Type B pancreatic cell (in vitro differentiated cells): ENCODE results near the gene TIAM2. TPM values are rescaled to one million over a fixed set of nuclear protein-coding genes. Genes with fewer than 3 reads are reported as not detected.

Experiments
- DNase-seq: peaks from one replicate; pipeline ENCODE4 v3.0.0; 2021; ENCODE audit warnings: mixed read lengths; ENCODE audit not compliant: unreplicated experiment; ENCODE audit errors: extremely low spot score
- H3K27ac Mint-ChIP-seq: 2 replicates; pipeline ENCODE4 v1.8.0; 2021; ENCODE audit warnings: mild to moderate bottlenecking, mixed read lengths
- H3K27me3 Mint-ChIP-seq: 2 replicates; pipeline ENCODE4 v1.8.0; 2021; ENCODE audit warnings: mixed read lengths
- H3K36me3 Mint-ChIP-seq: 2 replicates; pipeline ENCODE4 v1.8.0; 2021; ENCODE audit warnings: mixed read lengths
- H3K4me1 Mint-ChIP-seq: one replicate; pipeline ENCODE4 v1.8.0; 2021; ENCODE audit warnings: mixed read lengths; ENCODE audit not compliant: unreplicated experiment
- H3K4me3 Mint-ChIP-seq: 2 replicates; pipeline ENCODE4 v1.8.0; 2021; ENCODE audit warnings: mild to moderate bottlenecking, mixed read lengths
- H3K9me3 Mint-ChIP-seq: 2 replicates; pipeline ENCODE4 v1.8.0; 2021; ENCODE audit warnings: mixed read lengths
- CTCF ChIP-seq: fragments of 200-600 bp; sonication (generic); conservative IDR thresholded peaks from 2 replicates; pipeline ENCODE4 v1.5.0; 2021; ENCODE audit warnings: antibody characterized with exemption, mild to moderate bottlenecking
- total RNA-seq: library from RNA; stranded (reverse); gene quantifications from 2 replicates; pipeline ENCODE4 v1.2.1, GENCODE V29; 2021; ENCODE audit warnings: low replicate concordance

Gene TIAM2
- total RNA-seq, 1 donor from 2014 or later: 13.5 TPM

GRCh38 chr6:155003476-155003875 lies 8.4 kb downstream of the TIAM2 start:
- no peak for TF ChIP-seq CTCF
- Mint-ChIP-seq H3K36me3 (peaks cover under 1% of the 10 kb centered on the region), H3K9me3 (no peaks in the 10 kb centered on the region), H3K4me1 (no peaks in the 10 kb centered on the region), H3K4me3 (no peak overlapping the region), H3K27me3 (no peaks in the 10 kb centered on the region), H3K27ac (peak overlapping the region; percentile 56)
- DNase-seq: no peak

GRCh38 chr6:155004017-155004416 lies 8.9 kb downstream of the TIAM2 start:
- no peak for TF ChIP-seq CTCF
- no peak for DNase-seq
- Mint-ChIP-seq H3K9me3 (no peaks in the 10 kb centered on the region), H3K27me3 (no peaks in the 10 kb centered on the region), H3K4me3 (no peak overlapping the region), H3K4me1 (no peaks in the 10 kb centered on the region), H3K27ac (no peak overlapping the region), H3K36me3 (peaks cover 4% of the 10 kb centered on the region)

GRCh38 chr6:155004576-155005372 lies 9.7 kb downstream of the TIAM2 start:
- Mint-ChIP-seq H3K36me3 (peaks cover 4% of the 10 kb centered on the region), H3K4me3 (no peak overlapping the region), H3K27me3 (no peaks in the 10 kb centered on the region)

GRCh38 chr6:155008625-155009024 lies 13.5 kb downstream of the TIAM2 start:
- no peak overlapping the region for H3K4me3 Mint-ChIP-seq
- no peak overlapping the region for H3K27ac Mint-ChIP-seq
- H3K9me3 Mint-ChIP-seq: no peaks in the 10 kb centered on the region
- no peak for DNase-seq
- peaks cover 4% of the 10 kb centered on the region for H3K36me3 Mint-ChIP-seq
- H3K4me1 Mint-ChIP-seq: peaks cover 11% of the 10 kb centered on the region
- no peaks in the 10 kb centered on the region for H3K27me3 Mint-ChIP-seq
- no peak for TF ChIP-seq CTCF

More at GRCh38 chr6:155004576-155005372, 9.7 kb downstream of the TIAM2 start:
- H3K27ac Mint-ChIP-seq: no peak overlapping the region
- no peaks in the 10 kb centered on the region for H3K4me1 Mint-ChIP-seq
- H3K9me3 Mint-ChIP-seq: no peaks in the 10 kb centered on the region
- TF ChIP-seq CTCF: no peak
- no peak for DNase-seq

- no peak overlapping the region for H3K27ac Mint-ChIP-seq
- no peaks in the 10 kb centered on the region for H3K9me3 Mint-ChIP-seq
These were observed 15.8 kb downstream of the TIAM2 start for GRCh38 chr6:155010940-155011339.

More at GRCh38 chr6:155010940-155011339, 15.8 kb downstream of the TIAM2 start:
- H3K4me1 Mint-ChIP-seq: peaks cover 22% of the 10 kb centered on the region
- no peaks in the 10 kb centered on the region for H3K27me3 Mint-ChIP-seq
- peaks cover 4% of the 10 kb centered on the region for H3K36me3 Mint-ChIP-seq
- no peak overlapping the region for H3K4me3 Mint-ChIP-seq
- no peak for DNase-seq
- TF ChIP-seq CTCF: no peak
